H7 (cell line): Measurements from ENCODE around the gene FKBP15. TPM values are rescaled to one million over a fixed set of nuclear protein-coding genes. Genes with fewer than 3 reads are reported as not detected.
A peak's percentile ranks its signal among the peaks of the same experiment; 100 is the strongest.
"Not testable (repeated sequence)": the region's sequence is repeated elsewhere in the genome, so short reads cannot be mapped to it uniquely, and the experiment has no call there.

Source experiments
- DNase-seq: peaks from one replicate; pipeline ENCODE4 v3.0.0; 2012
- H3K27me3 ChIP-seq: 2 replicates; pipeline ENCODE4 v1.6.0; 2011; ENCODE audit warnings: mild to moderate bottlenecking, low read length; ENCODE audit not compliant: control insufficient read depth, insufficient read depth
- H3K36me3 ChIP-seq: replicated peaks from 2 replicates; pipeline ENCODE4 v1.5.1; 2011; ENCODE audit warnings: low read length; ENCODE audit not compliant: control insufficient read depth, insufficient read depth
- H3K4me3 ChIP-seq: 2 replicates; pipeline ENCODE4 v1.5.1; 2011; ENCODE audit warnings: low read depth, mild to moderate bottlenecking, control low read depth, low read length, moderate library complexity; ENCODE audit not compliant: insufficient read depth
- total RNA-seq: library from RNA; depleted of rRNA; stranded (reverse); fragments of >200 nt; shearing (Covaris generic); gene quantifications from 2 replicates; pipeline ENCODE4 v1.2.3, GENCODE V29; 2014

The FKBP15 gene
- total RNA-seq, 1 experiment from 2014 or later: 15.2 TPM

- no peak for DNase-seq
- Histone ChIP-seq H3K4me3 (no peak overlapping the region), H3K27me3 (peaks cover 13% of the 10 kb centered on the region), H3K36me3 (no peaks in the 10 kb centered on the region)
Observed at GRCh38 chr9:113154471-113154870, 66.6 kb downstream of the FKBP15 start.

- H3K27me3 ChIP-seq: peaks cover 13% of the 10 kb centered on the region
- no peak for DNase-seq
- H3K36me3 ChIP-seq: no peaks in the 10 kb centered on the region
- H3K4me3 ChIP-seq: no peak overlapping the region
Observed at GRCh38 chr9:113153599-113153998, 67.5 kb downstream of the FKBP15 start.

GRCh38 chr9:113152699-113153098 is 68.4 kb downstream of the FKBP15 start:
- no peaks in the 10 kb centered on the region for H3K36me3 ChIP-seq
- peaks cover 13% of the 10 kb centered on the region for H3K27me3 ChIP-seq
- peak; percentile 34 for DNase-seq
- H3K4me3 ChIP-seq: no peak overlapping the region

- peaks cover 13% of the 10 kb centered on the region for H3K27me3 ChIP-seq
- H3K4me3 ChIP-seq: peak overlapping the region; percentile 72
- DNase-seq: no peak
- H3K36me3 ChIP-seq: no peaks in the 10 kb centered on the region
Observed at GRCh38 chr9:113151696-113152630, 69.1 kb downstream of the FKBP15 start.

- no peaks in the 10 kb centered on the region for H3K36me3 ChIP-seq
- H3K27me3 ChIP-seq: peaks cover 13% of the 10 kb centered on the region
- H3K4me3 ChIP-seq: peak within 1 kb of the TSS; percentile 72
- DNase-seq: peak; percentile 96
Observed at GRCh38 chr9:113150670-113151611, 70.1 kb downstream of the FKBP15 start, which contains the start of gene SLC31A2. Gene SLC31A2, plus strand, starts transcription at chr9:113151007. Its CDS starts 68 bp downstream, at chr9:113151075.

- DNase-seq, H3K4me3 ChIP-seq, H3K36me3 ChIP-seq: not testable (repeated sequence)
- peaks cover 13% of the 10 kb centered on the region for H3K27me3 ChIP-seq
Observed at GRCh38 chr9:113149561-113149960, 71.5 kb downstream of the FKBP15 start.

GRCh38 chr9:113148781-113149510 is 72.1 kb downstream of the FKBP15 start:
- Histone ChIP-seq H3K4me3 (no peak overlapping the region), H3K36me3 (no peaks in the 10 kb centered on the region), H3K27me3 (peaks cover 13% of the 10 kb centered on the region)
- DNase-seq: no peak

GRCh38 chr9:113148372-113148705 is 72.7 kb downstream of the FKBP15 start:
- H3K36me3 ChIP-seq: no peaks in the 10 kb centered on the region
- H3K4me3 ChIP-seq: no peak overlapping the region
- no peak for DNase-seq
- peaks cover 13% of the 10 kb centered on the region for H3K27me3 ChIP-seq

- H3K4me3 ChIP-seq: no peak overlapping the region
- no peaks in the 10 kb centered on the region for H3K36me3 ChIP-seq
- H3K27me3 ChIP-seq: no peaks in the 10 kb centered on the region
- DNase-seq: no peak
Observed at GRCh38 chr9:113143432-113144227, 77.4 kb downstream of the FKBP15 start.

GRCh38 chr9:113140896-113141295 is 80.2 kb downstream of the FKBP15 start:
- not testable (repeated sequence) for H3K27me3 ChIP-seq, DNase-seq, H3K4me3 ChIP-seq, H3K36me3 ChIP-seq

- no peaks in the 10 kb centered on the region for H3K36me3 ChIP-seq
- no peak overlapping the region for H3K4me3 ChIP-seq
- no peaks in the 10 kb centered on the region for H3K27me3 ChIP-seq
- DNase-seq: no peak
Observed at GRCh38 chr9:113139953-113140352, 81.1 kb downstream of the FKBP15 start.

GRCh38 chr9:113139225-113139829 is 81.8 kb downstream of the FKBP15 start:
- no peak for DNase-seq
- no peak overlapping the region for H3K4me3 ChIP-seq
- no peaks in the 10 kb centered on the region for H3K27me3 ChIP-seq

GRCh38 chr9:113138760-113139159 is 82.3 kb downstream of the FKBP15 start:
- no peak for DNase-seq
- Histone ChIP-seq H3K27me3 (no peaks in the 10 kb centered on the region), H3K4me3 (no peak overlapping the region), H3K36me3 (no peaks in the 10 kb centered on the region)

More at GRCh38 chr9:113139225-113139829, 81.8 kb downstream of the FKBP15 start:
- no peaks in the 10 kb centered on the region for H3K36me3 ChIP-seq
